ENCODE results near the gene TLR1. TPM values are rescaled to one million over a fixed set of nuclear protein-coding genes. Genes with fewer than 3 reads are reported as not detected.
A peak's percentile ranks its signal among the peaks of the same experiment; 100 is the strongest.

TLR1 gene
- total and polyA plus RNA-seq, 5 donors from 2014 or later, result 6.1 to 13.3 (median 7.7) TPM

GRCh38 chr4:38794051-38794450 lies 10.5 kb downstream of the TLR1 start:
- Histone ChIP-seq H3K27me3 (ENCODE audit: control insufficient read depth, insufficient read depth, low read length) (no peaks in the 10 kb centered on the region), H3K36me3 (ENCODE audit: control insufficient read depth, insufficient read depth, low read length) (peaks cover 13% of the 10 kb centered on the region), H3K9me3 (ENCODE audit: control insufficient read depth in 2 of 2, low read length in 2 of 2) (peaks cover 36 to 54% of the 10 kb centered on the region in 2 experiments), H3K4me1 (ENCODE audit: control insufficient read depth, insufficient read depth, low read length, poor library complexity, severe bottlenecking) (no peaks in the 10 kb centered on the region), H3K4me3 (ENCODE audit: low read depth, low read length) (no peak overlapping the region), H3K27ac (ENCODE audit: insufficient read depth, low read length, poor library complexity, severe bottlenecking) (no peak overlapping the region)
- Mint-ChIP-seq H3K36me3 (peaks cover 20% of the 10 kb centered on the region), H3K27ac (no peak overlapping the region), H3K27me3 (peaks cover 9% of the 10 kb centered on the region), H3K4me1 (peaks cover 0 to 5% (median 1%) of the 10 kb centered on the region in 4 donors), H3K9me3 (peaks cover 0 to 39% (median 16%) of the 10 kb centered on the region in 7 donors), H3K4me3 (no peak overlapping the region)
- ATAC-seq (ENCODE audit: low read depth in 2 of 2), result no peak
- DNase-seq, result no peak

DNA sequence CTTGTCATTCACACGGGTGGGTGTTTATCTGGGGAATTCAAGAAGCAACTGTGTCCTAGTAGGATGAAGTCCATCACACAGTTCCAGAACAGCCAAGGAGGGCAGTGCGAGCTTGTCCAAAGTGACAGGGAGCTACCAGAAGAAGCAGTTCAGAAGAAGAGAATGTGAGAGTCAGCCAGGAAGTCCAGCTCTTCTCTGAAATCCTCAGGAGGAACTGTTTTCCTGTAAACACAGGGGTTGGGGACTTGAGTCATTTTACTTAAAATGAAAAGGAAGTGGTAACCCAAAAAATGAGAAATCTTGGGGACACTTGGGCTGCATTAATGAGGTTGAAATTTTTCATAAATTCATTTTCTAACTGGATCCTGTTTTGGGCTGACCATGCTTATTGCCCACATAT lies 13.6 kb downstream of the TLR1 start:
- DNase-seq (peak in 1 of 3 donors; percentile 30), ATAC-seq (ENCODE audit: low read depth in 2 of 2) (no peak)
- Mint-ChIP-seq H3K4me3 (no peak overlapping the region), H3K4me1 (peaks cover 0 to 5% (median 1%) of the 10 kb centered on the region in 4 donors), H3K9me3 (peaks cover 0 to 27% (median 8%) of the 10 kb centered on the region in 7 donors), H3K27ac (no peak overlapping the region), H3K36me3 (peaks cover 8% of the 10 kb centered on the region), H3K27me3 (peaks cover 13% of the 10 kb centered on the region)
- no peaks in the 10 kb centered on the region for H3K27me3 ChIP-seq (ENCODE audit: control insufficient read depth, insufficient read depth, low read length)
- no peak overlapping the region for H3K27ac ChIP-seq (ENCODE audit: insufficient read depth, low read length, poor library complexity, severe bottlenecking)
- H3K36me3 ChIP-seq (ENCODE audit: control insufficient read depth, insufficient read depth, low read length), result no peaks in the 10 kb centered on the region
- peaks cover 13 to 34% of the 10 kb centered on the region in 2 experiments for H3K9me3 ChIP-seq (ENCODE audit: control insufficient read depth in 2 of 2, low read length in 2 of 2)
- H3K4me3 ChIP-seq (ENCODE audit: low read depth, low read length), result no peak overlapping the region
- no peaks in the 10 kb centered on the region for H3K4me1 ChIP-seq (ENCODE audit: control insufficient read depth, insufficient read depth, low read length, poor library complexity, severe bottlenecking)

DNA sequence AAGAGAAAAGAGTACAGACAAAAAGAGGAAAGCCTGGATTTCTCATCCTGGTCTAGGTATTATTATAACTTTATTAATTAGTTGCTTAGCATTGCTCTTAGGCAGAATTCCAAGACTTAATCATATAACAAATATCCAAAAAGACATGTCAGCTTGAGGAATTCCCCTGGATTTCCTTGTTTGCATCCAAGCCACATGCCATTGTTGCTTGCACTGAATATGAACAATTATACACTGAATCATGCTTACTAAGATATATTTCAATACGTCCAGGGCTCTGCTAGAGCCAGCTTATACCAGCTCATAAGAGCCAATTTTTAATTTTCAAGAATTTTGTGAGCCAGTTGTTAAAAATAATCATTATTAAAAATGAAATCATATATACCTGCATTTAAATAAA lies 16.3 kb downstream of the TLR1 start:
- peaks cover 8 to 17% of the 10 kb centered on the region in 2 experiments for H3K9me3 ChIP-seq (ENCODE audit: control insufficient read depth in 2 of 2, low read length in 2 of 2)
- no peaks in the 10 kb centered on the region for H3K4me1 ChIP-seq (ENCODE audit: control insufficient read depth, insufficient read depth, low read length, poor library complexity, severe bottlenecking)
- no peak overlapping the region for H3K27ac Mint-ChIP-seq
- no peak for DNase-seq
- peaks cover 0 to 12% (median 2%) of the 10 kb centered on the region in 7 donors for H3K9me3 Mint-ChIP-seq
- no peak overlapping the region for H3K4me3 Mint-ChIP-seq
- no peaks in the 10 kb centered on the region for H3K36me3 ChIP-seq (ENCODE audit: control insufficient read depth, insufficient read depth, low read length)
- H3K4me3 ChIP-seq (ENCODE audit: low read depth, low read length), result no peak overlapping the region
- peaks cover 21% of the 10 kb centered on the region for H3K27me3 Mint-ChIP-seq
- no peak overlapping the region for H3K27ac ChIP-seq (ENCODE audit: insufficient read depth, low read length, poor library complexity, severe bottlenecking)
- no peak for ATAC-seq (ENCODE audit: low read depth in 2 of 2)
- peaks cover 3% of the 10 kb centered on the region for H3K36me3 Mint-ChIP-seq
- no peaks in the 10 kb centered on the region for H3K27me3 ChIP-seq (ENCODE audit: control insufficient read depth, insufficient read depth, low read length)
- peaks cover 0 to 5% (median 1%) of the 10 kb centered on the region in 4 donors for H3K4me1 Mint-ChIP-seq

GRCh38 chr4:38787693-38788092 lies 16.9 kb downstream of the TLR1 start:
- Histone ChIP-seq H3K27ac (ENCODE audit: insufficient read depth, low read length, poor library complexity, severe bottlenecking) (no peak overlapping the region), H3K27me3 (ENCODE audit: control insufficient read depth, insufficient read depth, low read length) (no peaks in the 10 kb centered on the region), H3K36me3 (ENCODE audit: control insufficient read depth, insufficient read depth, low read length) (no peaks in the 10 kb centered on the region), H3K9me3 (ENCODE audit: control insufficient read depth in 2 of 2, low read length in 2 of 2) (peaks cover 8 to 17% of the 10 kb centered on the region in 2 experiments), H3K4me3 (ENCODE audit: low read depth, low read length) (no peak overlapping the region), H3K4me1 (ENCODE audit: control insufficient read depth, insufficient read depth, low read length, poor library complexity, severe bottlenecking) (no peaks in the 10 kb centered on the region)
- no peak overlapping the region for H3K27ac Mint-ChIP-seq
- DNase-seq (no peak), ATAC-seq (ENCODE audit: low read depth in 2 of 2) (no peak)
- H3K4me3 Mint-ChIP-seq, result no peak overlapping the region
- H3K9me3 Mint-ChIP-seq, result peaks cover 0 to 12% (median 2%) of the 10 kb centered on the region in 7 donors
- peaks cover 3% of the 10 kb centered on the region for H3K36me3 Mint-ChIP-seq
- H3K4me1 Mint-ChIP-seq, result peaks cover 2 to 7% (median 4%) of the 10 kb centered on the region in 4 donors
- H3K27me3 Mint-ChIP-seq, result peaks cover 24% of the 10 kb centered on the region

GRCh38 chr4:38785901-38786402 lies 18.6 kb downstream of the TLR1 start:
- peaks cover 4% of the 10 kb centered on the region for H3K27me3 ChIP-seq (ENCODE audit: control insufficient read depth, insufficient read depth, low read length)
- H3K4me1 ChIP-seq (ENCODE audit: control insufficient read depth, insufficient read depth, low read length, poor library complexity, severe bottlenecking), result no peaks in the 10 kb centered on the region
- H3K4me1 Mint-ChIP-seq, result peaks cover 4 to 7% (median 5%) of the 10 kb centered on the region in 4 donors
- H3K27me3 Mint-ChIP-seq, result peaks cover 19% of the 10 kb centered on the region
- peaks cover 7 to 8% of the 10 kb centered on the region in 2 experiments for H3K9me3 ChIP-seq (ENCODE audit: control insufficient read depth in 2 of 2, low read length in 2 of 2)
- peak in 1 of 2 donors; percentile 37 for ATAC-seq (ENCODE audit: low read depth in 2 of 2)
- H3K9me3 Mint-ChIP-seq, result peaks cover 0 to 11% (median 2%) of the 10 kb centered on the region in 7 donors
- no peak for DNase-seq
- no peak overlapping the region for H3K27ac ChIP-seq (ENCODE audit: insufficient read depth, low read length, poor library complexity, severe bottlenecking)
- H3K4me3 Mint-ChIP-seq, result no peak overlapping the region
- H3K36me3 Mint-ChIP-seq, result peaks cover 3% of the 10 kb centered on the region
- H3K36me3 ChIP-seq (ENCODE audit: control insufficient read depth, insufficient read depth, low read length), result no peaks in the 10 kb centered on the region
- no peak overlapping the region for H3K27ac Mint-ChIP-seq
- no peak overlapping the region for H3K4me3 ChIP-seq (ENCODE audit: low read depth, low read length)

DNA sequence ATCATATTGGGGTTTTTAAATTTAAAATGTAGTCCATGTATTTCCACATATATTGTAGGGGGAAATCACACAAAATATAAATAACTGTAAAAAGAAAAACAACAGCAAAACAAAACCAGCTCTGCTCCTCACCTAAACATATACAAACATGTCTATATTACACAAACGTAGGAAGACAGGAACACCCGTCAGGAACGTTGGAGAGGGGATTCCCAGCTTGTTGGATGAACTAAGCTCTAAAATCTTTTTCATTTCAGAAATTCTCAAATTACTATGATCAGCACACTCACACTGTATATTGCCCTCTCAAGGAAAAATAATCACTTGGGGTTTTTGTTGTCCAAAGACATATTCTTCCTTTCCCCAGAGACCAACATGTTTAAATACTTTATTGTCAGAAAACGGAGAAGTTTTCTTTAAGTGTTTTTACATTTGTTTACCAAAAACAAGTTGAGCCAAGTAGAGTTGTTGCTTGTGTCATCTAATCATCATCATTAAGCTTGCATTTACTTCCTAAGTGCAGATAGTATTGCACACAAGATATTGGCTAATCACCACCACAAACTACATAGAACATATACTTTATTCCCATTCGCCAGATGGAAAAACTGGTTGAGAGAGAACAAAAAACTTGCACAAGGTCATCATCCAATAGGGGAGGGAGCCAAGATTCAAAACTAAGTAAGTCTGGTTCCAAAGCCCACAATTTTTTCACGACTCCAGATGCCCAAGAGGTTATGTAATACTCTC lies 19.4 kb downstream of the TLR1 start:
- H3K9me3 Mint-ChIP-seq, result peaks cover 0 to 7% (median 2%) of the 10 kb centered on the region in 7 donors

DNA sequence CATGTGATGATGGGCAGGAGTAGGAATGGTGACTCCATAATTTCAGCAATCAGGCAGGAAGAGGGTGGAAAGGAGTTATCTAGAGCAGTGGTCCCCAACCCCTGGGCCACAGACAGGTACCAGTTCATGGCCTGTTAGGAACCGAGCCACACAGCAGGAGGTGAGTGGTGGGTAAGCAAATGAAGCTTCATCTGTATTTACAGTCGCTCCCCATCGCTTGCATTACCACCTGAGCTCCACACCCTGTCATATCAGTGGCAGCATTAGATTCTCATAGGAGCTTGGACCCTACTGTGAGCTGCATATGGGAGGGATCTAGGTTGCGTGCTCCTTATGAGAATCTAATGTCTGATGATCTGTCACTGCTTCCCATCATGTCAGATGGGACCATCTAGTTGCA lies 20.4 kb downstream of the TLR1 start:
- Histone ChIP-seq H3K36me3 (ENCODE audit: control insufficient read depth, insufficient read depth, low read length) (no peaks in the 10 kb centered on the region), H3K4me1 (ENCODE audit: control insufficient read depth, insufficient read depth, low read length, poor library complexity, severe bottlenecking) (no peaks in the 10 kb centered on the region), H3K27me3 (ENCODE audit: control insufficient read depth, insufficient read depth, low read length) (peaks cover 4% of the 10 kb centered on the region), H3K4me3 (ENCODE audit: low read depth, low read length) (no peak overlapping the region), H3K27ac (ENCODE audit: insufficient read depth, low read length, poor library complexity, severe bottlenecking) (no peak overlapping the region), H3K9me3 (ENCODE audit: control insufficient read depth in 2 of 2, low read length in 2 of 2) (peaks cover 0 to 1% of the 10 kb centered on the region in 2 experiments)
- H3K27me3 Mint-ChIP-seq, result peaks cover 18% of the 10 kb centered on the region
- no peaks in the 10 kb centered on the region for H3K36me3 Mint-ChIP-seq
- peaks cover 0 to 2% (median 0%) of the 10 kb centered on the region in 7 donors for H3K9me3 Mint-ChIP-seq
- DNase-seq, result no peak
- no peak overlapping the region for H3K27ac Mint-ChIP-seq
- no peak for ATAC-seq (ENCODE audit: low read depth in 2 of 2)
- H3K4me3 Mint-ChIP-seq, result no peak overlapping the region
- peaks cover 2 to 7% (median 3%) of the 10 kb centered on the region in 4 donors for H3K4me1 Mint-ChIP-seq

More for the DNA sequence above, 19.4 kb downstream of the TLR1 start:
- DNase-seq, result no peak
- Histone ChIP-seq H3K36me3 (ENCODE audit: control insufficient read depth, insufficient read depth, low read length) (no peaks in the 10 kb centered on the region), H3K4me1 (ENCODE audit: control insufficient read depth, insufficient read depth, low read length, poor library complexity, severe bottlenecking) (no peaks in the 10 kb centered on the region), H3K27ac (ENCODE audit: insufficient read depth, low read length, poor library complexity, severe bottlenecking) (no peak overlapping the region), H3K4me3 (ENCODE audit: low read depth, low read length) (no peak overlapping the region), H3K27me3 (ENCODE audit: control insufficient read depth, insufficient read depth, low read length) (peaks cover 4% of the 10 kb centered on the region), H3K9me3 (ENCODE audit: control insufficient read depth in 2 of 2, low read length in 2 of 2) (peaks cover under 1 to 8% of the 10 kb centered on the region in 2 experiments)
- Mint-ChIP-seq H3K27me3 (peaks cover 18% of the 10 kb centered on the region), H3K4me3 (no peak overlapping the region), H3K27ac (no peak overlapping the region), H3K4me1 (peaks cover 2 to 7% (median 3%) of the 10 kb centered on the region in 4 donors), H3K36me3 (peaks cover 3% of the 10 kb centered on the region)
- ATAC-seq (ENCODE audit: low read depth in 2 of 2), result no peak

All from CD4-positive, CD25-positive, alpha-beta regulatory T cell (primary cell).